ENCODE measurements around the gene PALLD. TPM values are rescaled to one million over a fixed set of nuclear protein-coding genes. Genes with fewer than 3 reads are reported as not detected.

Gene PALLD
- total and polyA plus RNA-seq, 2 of the 13 experiments (the other 11 are each of a cell fraction or from before 2014, with no cell fraction given): 0.50 to 1.5 TPM

GRCh38 chr4:168831919-168832762, 335.3 kb downstream of the PALLD start (continued):
- TF ChIP-seq SAP130 (CRISPR knock-in tag; IDR thresholded peaks at IDR 0.05; ENCODE audit: low read depth) (peak; percentile 32; the same call in 1 of the 2 replicates), ZNF782 (CRISPR knock-in tag; IDR thresholded peaks at IDR 0.05; ENCODE audit: borderline replicate concordance) (no peak), DBP (CRISPR knock-in tag; IDR thresholded peaks at IDR 0.05; ENCODE audit: not compliant biosample characterization) (no peak), CTCF (CRISPR knock-in tag; IDR thresholded peaks at IDR 0.05) (no peak), KDM2A (CRISPR knock-in tag; IDR thresholded peaks at IDR 0.05; ENCODE audit: borderline replicate concordance, low read depth) (peak; percentile 82; the same call in 1 of the 2 replicates), WIZ (CRISPR knock-in tag; IDR thresholded peaks at IDR 0.05) (no peak), ZNF777 (CRISPR knock-in tag; IDR thresholded peaks at IDR 0.05) (no peak), ZFYVE20 (CRISPR knock-in tag; IDR thresholded peaks at IDR 0.05; ENCODE audit: borderline replicate concordance, low read depth) (no peak), UBTF (CRISPR knock-in tag; IDR thresholded peaks at IDR 0.05) (peak; percentile 79), PCBP1 (IDR thresholded peaks at IDR 0.05; ENCODE audit: borderline replicate concordance, low read depth, low read length) (0 out of 2 replicates have a peak, but pooled peaks have one; percentile 37), PHF8 (CRISPR knock-in tag; IDR thresholded peaks at IDR 0.05) (peak; percentile 14; the same call in 1 of the 2 replicates), PATZ1 (CRISPR knock-in tag; IDR thresholded peaks at IDR 0.05) (peak; percentile 26; the same call in 1 of the 2 replicates), ZNF124 (CRISPR knock-in tag; IDR thresholded peaks at IDR 0.05) (no peak), ZNF350 (CRISPR knock-in tag; IDR thresholded peaks at IDR 0.05; ENCODE audit: borderline replicate concordance, low read depth) (no peak), POGZ (CRISPR knock-in tag; IDR thresholded peaks at IDR 0.05) (peak; percentile 41; the same call in 1 of the 2 replicates), HNF4A (CRISPR knock-in tag; IDR thresholded peaks at IDR 0.05) (no peak), NR0B2 (CRISPR knock-in tag; IDR thresholded peaks at IDR 0.05) (0 out of 2 replicates have a peak, but pooled peaks have one; percentile 16), ZNF207 (IDR thresholded peaks at IDR 0.05; ENCODE audit: borderline replicate concordance) (no peak), TCF7L2 (IDR thresholded peaks at IDR 0.05; ENCODE audit: low read depth, low read length) (no peak), ATF4 (CRISPR knock-in tag; IDR thresholded peaks at IDR 0.05) (0 out of 4 replicates have a peak, but pooled peaks of 1 of the 2 experiments have one; percentile 21)
